ENCODE data around the gene ANGEL2. TPM values are rescaled to one million over a fixed set of nuclear protein-coding genes. Genes with fewer than 3 reads are reported as not detected.
"Not testable (repeated sequence)": the region's sequence is repeated elsewhere in the genome, so short reads cannot be mapped to it uniquely, and the experiment has no call there.

ANGEL2 gene
- total RNA-seq, 4 donors from 2014 or later, result 21.1 to 62.7 (median 46.7) TPM

DNA sequence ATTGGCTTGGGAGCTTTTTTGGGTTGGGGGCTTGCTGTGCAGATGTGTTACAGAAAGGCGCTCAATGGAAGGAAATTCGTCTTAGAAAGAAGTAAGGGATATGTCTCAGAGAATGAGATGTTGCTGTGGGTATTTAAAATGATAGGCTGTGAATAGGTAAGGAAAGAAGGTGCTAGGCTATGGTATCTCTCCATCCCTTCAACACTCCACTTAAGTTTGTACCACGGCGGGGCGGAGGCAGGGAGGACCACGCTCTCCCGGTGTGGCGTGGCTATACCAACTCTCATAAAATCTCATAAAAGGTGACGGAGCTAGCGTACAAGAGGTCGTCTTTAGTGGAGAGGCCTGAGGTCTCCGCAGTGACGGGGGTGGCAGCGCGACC lies 35.1 kb upstream of the ANGEL2 start:
- Histone ChIP-seq H3K4me3 (peak overlapping the region; percentile 55 to 93 (median 84)), H3K9me3 (no peaks in the 10 kb centered on the region), H3K4me1 (peaks cover 0 to 18% (median 3%) of the 10 kb centered on the region in 4 donors), H3K36me3 (no peaks in the 10 kb centered on the region), H3K27me3 (no peaks in the 10 kb centered on the region), H3K27ac (peak overlapping the region; percentile 63 to 78 (median 71))
- no peak for DNase-seq
- TF ChIP-seq POLR2A (IDR thresholded peaks at IDR 0.05), result no peak
- TF ChIP-seq, protein P1, sequence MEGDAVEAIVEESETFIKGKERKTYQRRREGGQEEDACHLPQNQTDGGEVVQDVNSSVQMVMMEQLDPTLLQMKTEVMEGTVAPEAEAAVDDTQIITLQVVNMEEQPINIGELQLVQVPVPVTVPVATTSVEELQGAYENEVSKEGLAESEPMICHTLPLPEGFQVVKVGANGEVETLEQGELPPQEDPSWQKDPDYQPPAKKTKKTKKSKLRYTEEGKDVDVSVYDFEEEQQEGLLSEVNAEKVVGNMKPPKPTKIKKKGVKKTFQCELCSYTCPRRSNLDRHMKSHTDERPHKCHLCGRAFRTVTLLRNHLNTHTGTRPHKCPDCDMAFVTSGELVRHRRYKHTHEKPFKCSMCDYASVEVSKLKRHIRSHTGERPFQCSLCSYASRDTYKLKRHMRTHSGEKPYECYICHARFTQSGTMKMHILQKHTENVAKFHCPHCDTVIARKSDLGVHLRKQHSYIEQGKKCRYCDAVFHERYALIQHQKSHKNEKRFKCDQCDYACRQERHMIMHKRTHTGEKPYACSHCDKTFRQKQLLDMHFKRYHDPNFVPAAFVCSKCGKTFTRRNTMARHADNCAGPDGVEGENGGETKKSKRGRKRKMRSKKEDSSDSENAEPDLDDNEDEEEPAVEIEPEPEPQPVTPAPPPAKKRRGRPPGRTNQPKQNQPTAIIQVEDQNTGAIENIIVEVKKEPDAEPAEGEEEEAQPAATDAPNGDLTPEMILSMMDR (IDR thresholded peaks at IDR 0.05), result no peak

DNA sequence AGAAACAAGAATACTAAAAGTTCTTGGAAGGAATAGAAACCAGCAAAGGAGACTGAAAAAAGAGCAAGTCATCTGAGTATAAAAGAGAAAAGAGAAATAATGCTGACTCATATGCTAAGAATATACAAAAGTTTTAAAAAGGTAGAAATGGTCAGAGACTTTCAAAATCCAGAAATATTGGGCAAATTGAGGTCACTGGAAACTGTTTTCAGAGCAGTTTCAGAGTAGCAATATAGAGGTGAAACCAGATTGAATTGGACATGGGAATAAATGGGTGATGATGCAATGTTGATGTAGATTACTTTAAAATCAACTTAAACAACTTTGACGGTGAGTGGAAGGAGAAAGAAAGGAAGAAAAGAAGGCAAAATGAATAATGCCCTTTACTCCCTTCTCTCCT lies 33.6 kb upstream of the ANGEL2 start:
- Histone ChIP-seq H3K4me3 (no peak overlapping the region), H3K27me3 (no peaks in the 10 kb centered on the region), H3K27ac (no peak overlapping the region), H3K36me3 (no peaks in the 10 kb centered on the region), H3K9me3 (no peaks in the 10 kb centered on the region), H3K4me1 (peaks cover 0 to 18% (median 3%) of the 10 kb centered on the region in 4 donors)
- DNase-seq, result no peak
- TF ChIP-seq POLR2A (IDR thresholded peaks at IDR 0.05), result no peak
- TF ChIP-seq, protein P1 (IDR thresholded peaks at IDR 0.05), result no peak

DNA sequence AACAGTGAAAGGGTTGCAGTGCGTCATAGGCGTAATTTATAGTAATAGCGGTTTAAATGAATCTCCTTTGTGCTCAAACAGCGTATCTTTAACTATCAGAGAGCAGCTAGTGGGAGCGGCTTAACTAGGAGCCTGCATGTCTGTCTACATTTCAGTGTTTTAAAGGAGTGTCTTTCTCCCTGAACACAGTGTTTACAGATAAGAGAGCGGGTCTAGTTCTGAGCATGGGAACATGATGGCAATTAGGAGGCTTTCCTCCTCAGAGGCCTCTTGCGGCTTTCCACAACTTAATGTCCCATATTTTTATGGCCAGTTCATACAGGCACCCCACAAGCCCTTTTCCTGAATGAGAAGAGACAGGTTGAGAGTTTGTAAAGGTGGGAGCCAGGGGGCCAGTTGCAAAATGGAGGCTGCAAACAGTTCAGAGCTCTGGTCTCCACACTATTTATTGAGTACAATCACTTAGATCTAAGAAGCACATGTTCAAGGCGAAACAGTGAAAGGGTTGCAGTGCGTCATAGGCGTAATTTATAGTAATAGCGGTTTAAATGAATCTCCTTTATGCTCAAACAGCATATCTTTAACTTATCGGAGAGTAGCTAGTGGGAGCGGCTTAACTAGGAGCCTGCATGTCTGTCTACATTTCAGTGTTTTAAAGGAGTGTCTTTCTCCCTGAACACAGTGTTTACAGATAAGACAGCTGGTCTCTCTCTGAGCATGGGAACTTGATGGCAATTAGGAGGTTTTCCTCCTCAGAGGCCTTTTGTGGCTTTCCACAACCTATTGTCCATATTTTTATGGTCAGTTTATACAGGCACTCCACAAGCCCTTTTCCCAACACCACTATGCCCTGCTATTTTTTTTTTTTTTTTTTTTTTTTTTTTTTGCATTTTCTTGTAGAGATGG lies 29.9 kb upstream of the ANGEL2 start:
- DNase-seq, H3K27me3 ChIP-seq, H3K27ac ChIP-seq, H3K9me3 ChIP-seq, H3K4me1 ChIP-seq, H3K4me3 ChIP-seq, H3K36me3 ChIP-seq: not testable (repeated sequence)

DNA sequence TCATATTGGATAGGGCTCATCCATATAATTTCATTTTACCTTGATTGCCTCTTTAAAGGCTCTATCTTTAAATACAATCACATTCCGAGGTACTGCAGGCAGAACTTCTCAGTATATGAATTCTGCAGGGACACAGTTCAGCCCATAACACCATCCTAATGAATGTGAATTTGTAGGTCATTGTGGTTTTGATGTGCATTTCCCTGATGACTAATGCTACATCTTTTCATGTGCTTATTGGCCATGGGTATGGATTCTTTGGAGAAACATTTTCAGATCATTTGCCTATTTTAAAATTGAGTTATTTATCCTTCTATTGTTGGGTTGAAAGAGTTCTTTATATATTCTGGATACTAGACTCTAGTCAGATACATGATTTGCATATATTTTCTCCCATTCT lies 25.8 kb upstream of the ANGEL2 start:
- H3K9me3 ChIP-seq, result no peaks in the 10 kb centered on the region
- H3K27me3 ChIP-seq, result no peaks in the 10 kb centered on the region
- H3K36me3 ChIP-seq, result no peaks in the 10 kb centered on the region
- H3K4me3 ChIP-seq, result no peak overlapping the region
- no peak for DNase-seq
- no peak for TF ChIP-seq POLR2A (IDR thresholded peaks at IDR 0.05)
- TF ChIP-seq, protein P1 (IDR thresholded peaks at IDR 0.05), result no peak
- H3K4me1 ChIP-seq, result no peaks in the 10 kb centered on the region
- H3K27ac ChIP-seq, result no peak overlapping the region

DNA sequence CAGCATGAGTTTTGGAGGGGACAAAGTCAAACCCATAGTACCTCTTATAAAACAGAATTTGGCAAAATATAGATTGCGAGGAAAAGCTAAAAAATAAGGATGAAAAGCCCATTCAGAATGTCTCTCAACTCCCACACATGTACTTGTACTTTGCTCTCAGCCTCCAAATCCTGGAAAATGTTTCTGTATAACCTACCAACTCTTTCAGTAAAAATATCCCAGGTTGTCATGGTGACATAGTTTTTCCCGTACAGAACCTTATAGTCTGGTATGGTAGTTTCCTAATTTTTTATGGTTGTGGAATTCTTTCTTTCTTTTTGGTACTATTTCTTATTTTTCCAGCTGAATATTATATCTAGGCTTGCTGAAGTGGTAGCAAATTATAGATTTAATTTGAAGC lies 19.9 kb upstream of the ANGEL2 start:
- H3K27me3 ChIP-seq, result no peaks in the 10 kb centered on the region

DNA sequence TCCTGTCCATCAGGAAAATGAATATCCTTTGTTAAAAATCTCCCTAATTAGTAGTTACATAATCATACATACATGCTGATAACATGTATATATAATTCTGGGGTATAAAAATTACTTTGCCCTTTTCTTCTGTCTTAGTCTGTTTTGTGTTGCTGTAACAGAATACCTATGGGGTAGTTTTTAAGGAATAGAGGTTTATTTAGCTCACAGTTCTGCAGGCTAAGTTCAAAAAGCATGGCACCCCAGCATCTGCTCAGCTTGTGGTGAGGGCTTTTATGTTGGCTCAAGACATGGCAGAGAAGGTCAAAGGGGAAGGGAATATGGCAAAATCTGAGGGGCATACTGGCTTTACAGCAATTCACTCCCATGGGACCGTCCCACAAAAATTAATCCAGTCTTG lies 19.0 kb upstream of the ANGEL2 start:
- no peaks in the 10 kb centered on the region for H3K4me1 ChIP-seq
- DNase-seq, result no peak
- H3K9me3 ChIP-seq, result no peaks in the 10 kb centered on the region
- H3K27ac ChIP-seq, result no peak overlapping the region
- no peak overlapping the region for H3K4me3 ChIP-seq
- TF ChIP-seq, protein P1 (IDR thresholded peaks at IDR 0.05), result no peak
- no peak for TF ChIP-seq POLR2A (IDR thresholded peaks at IDR 0.05)
- H3K27me3 ChIP-seq, result no peaks in the 10 kb centered on the region
- H3K36me3 ChIP-seq, result no peaks in the 10 kb centered on the region

More for the DNA sequence above, 19.9 kb upstream of the ANGEL2 start:
- TF ChIP-seq, protein P1 (IDR thresholded peaks at IDR 0.05), result no peak
- no peak for TF ChIP-seq POLR2A (IDR thresholded peaks at IDR 0.05)
- Histone ChIP-seq H3K4me1 (no peaks in the 10 kb centered on the region), H3K36me3 (no peaks in the 10 kb centered on the region), H3K27ac (no peak overlapping the region), H3K4me3 (no peak overlapping the region), H3K9me3 (no peaks in the 10 kb centered on the region)
- DNase-seq, result no peak
